GM21423 (cell line): ENCODE data around the gene KCNMB3.
"Not testable (repeated sequence)": the region's sequence is repeated elsewhere in the genome, so short reads cannot be mapped to it uniquely, and the experiment has no call there.

Experiments used
- ATAC-seq: cut with Tn5 transposase; IDR thresholded peaks from one replicate; pipeline ENCODE4 v1.9.1; 2021; ENCODE audit warnings: mild to moderate bottlenecking, moderate library complexity; ENCODE audit not compliant: unreplicated experiment

KCNMB3 gene

GRCh38 chr3:179265092-179265491, 14.2 kb upstream of the KCNMB3 start:
- ATAC-seq = no peak

GRCh38 chr3:179264449-179264848, 13.5 kb upstream of the KCNMB3 start:
- ATAC-seq = no peak

- no peak for ATAC-seq
Measured at GRCh38 chr3:179263134-179263533, 12.2 kb upstream of the KCNMB3 start.

DNA sequence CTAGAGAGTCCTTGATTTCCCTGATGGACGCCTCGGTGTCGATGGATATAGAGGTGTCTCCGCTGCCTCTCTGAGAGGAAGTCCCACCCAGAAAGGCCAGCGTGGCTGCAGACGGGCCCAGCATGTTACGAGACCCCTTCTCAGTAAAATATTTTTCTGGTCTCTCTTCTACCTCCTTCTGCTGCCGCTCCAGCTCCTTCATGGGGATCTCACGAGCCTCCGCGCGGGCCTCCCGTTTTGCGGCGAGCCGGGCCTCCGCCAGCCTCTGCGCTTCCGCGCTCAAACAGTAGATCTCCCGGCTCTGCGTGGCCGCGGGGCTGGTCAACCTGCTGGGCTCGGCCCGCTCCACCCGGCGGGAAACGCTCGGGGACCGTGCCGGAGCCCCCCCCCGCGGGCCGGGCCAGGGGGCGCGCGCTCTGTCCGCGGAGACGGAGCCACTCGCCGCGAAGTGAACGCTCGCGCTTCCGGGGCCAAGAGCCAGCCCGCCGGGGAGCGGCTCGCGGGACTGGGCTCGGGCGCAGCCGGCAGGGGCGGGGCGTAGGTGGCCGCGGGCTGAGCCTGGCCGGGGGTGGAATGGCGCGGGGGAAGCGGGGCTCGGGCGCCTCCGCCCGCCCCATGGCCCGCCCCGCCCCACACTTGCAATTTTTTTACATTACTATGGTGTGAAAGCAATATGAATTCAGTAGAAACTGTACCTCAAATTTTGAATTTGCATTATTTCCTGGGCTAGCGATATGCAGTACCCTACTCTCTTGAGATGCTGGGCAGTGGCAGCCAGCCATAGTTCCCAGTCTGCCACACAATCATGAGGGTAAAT, 10.2 kb upstream of the KCNMB3 start:
- ATAC-seq = peak; percentile 91

- not testable (repeated sequence) for ATAC-seq
Measured at GRCh38 chr3:179259959-179260756, 9.2 kb upstream of the KCNMB3 start.

GRCh38 chr3:179258820-179259219, 7.9 kb upstream of the KCNMB3 start:
- ATAC-seq = no peak

DNA sequence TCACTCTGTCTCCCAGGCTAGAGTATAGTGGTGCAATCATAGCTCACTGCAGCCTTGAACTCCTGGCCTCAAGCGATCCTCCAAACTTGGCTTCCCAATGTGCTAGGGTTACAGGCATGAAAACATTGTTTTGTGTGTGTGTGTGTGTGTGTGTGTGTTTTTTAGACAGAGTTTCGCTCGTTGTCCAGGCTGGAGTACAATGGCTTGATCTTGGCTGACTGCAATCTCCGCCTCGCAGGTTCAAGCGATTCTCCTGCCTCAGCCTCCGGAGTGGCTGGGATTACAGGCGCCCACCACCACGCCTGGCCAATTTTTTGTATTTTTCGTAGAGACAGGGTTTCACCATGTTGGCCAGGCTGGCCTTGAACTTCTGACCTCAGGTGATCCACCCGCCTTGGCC, 6.8 kb upstream of the KCNMB3 start:
- ATAC-seq = not testable (repeated sequence)

DNA sequence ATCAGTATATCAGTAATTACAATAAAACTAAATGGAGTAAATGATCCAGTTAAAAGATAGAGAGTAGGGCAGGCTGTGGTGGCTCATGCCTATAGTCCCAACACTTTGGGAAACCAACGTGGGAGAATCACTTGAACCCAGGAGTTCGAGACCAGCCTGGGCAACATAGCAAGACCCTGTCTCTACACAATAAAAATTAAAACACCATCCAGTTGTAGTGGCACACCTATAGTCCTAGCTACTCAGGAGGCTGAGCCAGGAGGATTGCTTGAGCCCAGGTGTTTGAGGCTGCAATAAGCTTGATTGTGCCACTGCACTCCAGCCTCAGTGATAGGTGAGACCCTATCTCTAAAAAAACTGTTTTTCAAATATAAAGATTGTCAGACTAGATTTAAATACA, 5.9 kb upstream of the KCNMB3 start:
- ATAC-seq = no peak

GRCh38 chr3:179247289-179248015, 3.5 kb downstream of the KCNMB3 start:
- ATAC-seq = no peak

DNA sequence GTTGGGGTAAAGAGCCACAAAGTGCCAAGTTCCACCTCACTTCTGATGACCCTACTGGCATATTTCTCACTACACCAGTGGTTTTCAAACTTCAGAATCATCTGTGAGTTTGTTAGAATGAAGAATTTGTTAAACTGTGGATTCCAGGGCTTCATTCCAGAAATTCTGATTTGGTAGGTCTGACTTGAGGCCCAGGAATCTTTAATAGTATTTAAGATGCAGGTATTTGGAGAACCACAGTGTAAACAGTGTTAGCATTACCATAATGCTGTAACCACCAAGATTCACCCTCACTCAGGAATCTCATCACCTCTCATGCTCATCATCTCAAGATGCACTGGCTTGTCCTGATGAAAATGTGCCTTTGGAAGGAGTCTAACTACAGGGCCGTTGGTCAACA, 6.0 kb downstream of the KCNMB3 start:
- no peak for ATAC-seq

DNA sequence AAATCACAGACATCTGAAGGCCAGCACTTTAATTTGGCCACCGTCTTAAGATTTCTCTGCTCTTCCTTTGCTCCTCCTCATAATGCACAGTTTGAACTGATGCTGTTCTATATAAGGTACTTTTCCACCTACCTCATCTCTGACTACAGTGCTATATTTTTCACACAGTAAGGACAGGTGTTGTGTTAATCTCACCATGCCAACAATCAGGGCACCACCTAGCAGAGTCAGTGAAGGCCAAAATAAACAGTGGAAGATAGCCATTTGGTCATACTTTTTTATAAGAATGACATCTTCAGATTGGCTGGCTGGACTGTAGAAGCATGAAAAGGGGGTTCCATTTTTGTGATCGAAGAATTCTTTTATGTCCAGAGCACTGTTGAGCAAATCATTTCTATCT, 8.1 kb downstream of the KCNMB3 start:
- ATAC-seq = not testable (repeated sequence)

- not testable (repeated sequence) for ATAC-seq
Measured at GRCh38 chr3:179240299-179240698, 10.6 kb downstream of the KCNMB3 start.

DNA sequence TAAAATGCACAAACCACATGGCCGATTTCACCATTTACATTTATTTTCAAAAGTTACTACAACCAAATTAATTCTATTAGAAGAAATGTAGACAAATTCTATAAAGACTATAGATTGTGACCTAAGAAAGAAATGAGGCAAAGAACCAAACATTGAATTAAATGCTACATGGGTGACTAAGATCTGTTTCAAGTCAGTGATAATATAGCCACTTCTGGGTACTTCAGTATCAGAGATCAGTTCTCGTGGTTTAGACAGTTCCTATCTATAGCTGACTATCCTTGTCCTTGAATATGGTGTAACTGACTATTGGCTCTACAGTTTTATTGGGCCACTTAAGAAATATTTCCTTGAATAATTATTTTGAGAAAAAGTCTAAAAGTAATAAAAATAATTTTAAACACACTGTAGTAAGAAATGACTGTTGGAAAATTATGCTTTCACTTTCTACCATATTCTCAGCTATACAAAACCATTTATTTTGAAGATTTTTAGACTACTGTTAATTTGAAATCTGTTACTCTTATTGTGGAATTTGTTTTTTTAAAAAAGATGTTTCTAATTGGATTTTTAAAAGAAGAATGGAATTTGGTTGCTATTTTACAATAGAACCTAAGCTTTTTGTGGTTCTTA, 14.1 kb downstream of the KCNMB3 start:
- peak; percentile 83 for ATAC-seq

GRCh38 chr3:179234199-179234598, 16.7 kb downstream of the KCNMB3 start:
- ATAC-seq = no peak

GRCh38 chr3:179233043-179233442, 17.9 kb downstream of the KCNMB3 start:
- no peak for ATAC-seq

GRCh38 chr3:179229177-179229576, 21.7 kb downstream of the KCNMB3 start:
- no peak for ATAC-seq

DNA sequence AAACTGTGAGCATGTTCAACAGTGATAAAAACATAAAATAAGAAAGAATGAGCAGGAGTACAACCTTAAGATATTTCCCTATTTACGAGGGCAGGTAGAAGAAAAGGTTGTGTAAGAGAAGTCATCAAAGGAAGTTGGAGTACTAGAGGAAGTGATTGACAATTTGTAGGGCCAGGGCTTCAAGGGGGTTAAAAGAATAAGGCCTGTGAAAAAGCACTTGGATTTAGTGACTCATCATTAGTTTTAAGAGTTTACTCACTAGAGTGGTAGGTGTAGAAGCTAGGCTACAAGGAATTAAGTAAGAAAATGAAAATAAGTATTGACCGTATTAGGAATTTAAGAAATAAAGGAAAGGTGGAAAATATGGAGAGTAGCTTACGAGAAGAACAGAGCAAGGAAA, 23.6 kb downstream of the KCNMB3 start:
- no peak for ATAC-seq

GRCh38 chr3:179224584-179224983, 26.3 kb downstream of the KCNMB3 start:
- no peak for ATAC-seq

DNA sequence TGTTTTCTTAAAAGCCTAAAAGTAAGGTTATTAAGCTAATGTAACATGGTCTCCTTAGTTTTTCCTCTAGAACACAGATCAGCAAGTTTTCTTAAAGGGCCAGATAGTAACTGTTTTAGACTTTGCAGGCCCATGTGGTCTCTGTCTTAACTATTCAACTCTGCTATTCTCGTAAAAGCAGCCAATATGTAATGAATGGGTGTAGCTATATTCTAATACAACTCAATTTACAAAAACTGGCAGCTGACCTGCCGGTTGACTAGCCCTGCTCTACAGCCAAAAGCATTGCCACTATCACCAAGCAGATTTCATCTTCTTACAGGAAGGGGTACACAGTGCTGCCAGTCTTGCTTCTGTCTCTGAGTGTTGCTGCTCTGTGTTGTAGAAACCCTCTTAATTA, 27.4 kb downstream of the KCNMB3 start:
- no peak for ATAC-seq

- not testable (repeated sequence) for ATAC-seq
Measured at GRCh38 chr3:179218213-179218612, 32.7 kb downstream of the KCNMB3 start.

DNA sequence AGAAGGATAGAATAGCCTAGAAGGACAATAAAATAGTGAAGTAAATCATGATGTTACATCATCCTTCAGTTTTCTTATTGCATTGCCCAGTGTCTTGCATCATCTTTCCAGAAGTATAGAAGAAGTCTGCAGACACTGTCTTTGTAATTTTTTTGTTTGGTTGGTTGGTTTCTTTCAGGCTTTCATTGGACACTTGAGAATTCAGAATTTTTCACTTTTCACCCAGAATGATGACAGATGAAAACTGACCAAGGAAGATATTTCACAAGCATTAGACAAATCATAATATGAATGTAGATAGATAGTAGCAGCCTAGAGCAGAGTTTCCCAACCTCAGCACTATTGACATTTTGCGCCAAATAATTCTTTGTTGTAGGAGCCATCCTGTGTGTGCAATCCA, 35.4 kb downstream of the KCNMB3 start:
- ATAC-seq = not testable (repeated sequence)
